Loucy (cell line): ENCODE data around the gene TICAM2.

ENCODE experiments used
- H2AFZ ChIP-seq: fragments of 200-600 bp; sonication (generic); 2 replicates; pipeline ENCODE4 v1.6.0; 2016; ENCODE audit warnings: antibody characterized with exemption, mild to moderate bottlenecking, low read length, moderate library complexity
- H3F3A ChIP-seq: fragments of 200-600 bp; 2 replicates; pipeline ENCODE4 v1.6.0; 2016; ENCODE audit warnings: antibody characterized with exemption, low read depth, mild to moderate bottlenecking
- H3K27me3 ChIP-seq: fragments of 200-600 bp; sonication (generic); 2 replicates; pipeline ENCODE4 v1.6.1; 2014; ENCODE audit warnings: low read length, mild to moderate bottlenecking; ENCODE audit not compliant: insufficient read depth, poor library complexity, severe bottlenecking
- H3K36me3 ChIP-seq: fragments of 200-600 bp; sonication (generic); 2 replicates; pipeline ENCODE4 v1.6.1; 2016; ENCODE audit warnings: low read length; ENCODE audit not compliant: insufficient read depth
- H3K4me1 ChIP-seq: fragments of 200-600 bp; sonication (generic); 2 replicates; pipeline ENCODE4 v1.5.1; 2014; ENCODE audit warnings: low read length, mild to moderate bottlenecking; ENCODE audit not compliant: insufficient read depth, poor library complexity, severe bottlenecking
- H3K4me2 ChIP-seq: fragments of 200-600 bp; sonication (generic); 2 replicates; pipeline ENCODE4 v1.6.0; 2014; ENCODE audit warnings: antibody characterized with exemption, low read length, low read depth, mild to moderate bottlenecking; ENCODE audit not compliant: poor library complexity, severe bottlenecking
- H3K4me3 ChIP-seq: fragments of 200-600 bp; sonication (generic); 2 replicates; pipeline ENCODE4 v1.5.1; 2014; ENCODE audit warnings: low read length, mild to moderate bottlenecking, mixed read lengths; ENCODE audit not compliant: poor library complexity, severe bottlenecking
- H3K79me2 ChIP-seq: fragments of 200-600 bp; sonication (generic); 2 replicates; pipeline ENCODE4 v1.6.1; 2014; ENCODE audit warnings: low read length; ENCODE audit not compliant: insufficient read depth
- H3K9ac ChIP-seq: fragments of 200-600 bp; sonication (generic); 2 replicates; pipeline ENCODE4 v1.6.0; 2014; ENCODE audit warnings: mild to moderate bottlenecking, low read depth, low read length, moderate library complexity; ENCODE audit not compliant: poor library complexity, severe bottlenecking
- H3K9me2 ChIP-seq: fragments of 200-600 bp; sonication (generic); replicated peaks from 2 replicates; pipeline ENCODE4 v1.6.1; 2016; ENCODE audit warnings: low read depth, low read length, mixed read lengths
- H3K9me3 ChIP-seq: fragments of 200-600 bp; sonication (generic); 2 replicates; pipeline ENCODE4 v1.6.1; 2014; ENCODE audit warnings: mild to moderate bottlenecking, antibody characterized with exemption, low read length, low read depth; ENCODE audit not compliant: insufficient read depth
- H4K20me1 ChIP-seq: fragments of 200-600 bp; sonication (generic); 2 replicates; pipeline ENCODE4 v1.6.0; 2014; ENCODE audit warnings: antibody characterized with exemption, low read length, mild to moderate bottlenecking; ENCODE audit not compliant: insufficient read depth, poor library complexity, severe bottlenecking
- EZH2phosphoT487 ChIP-seq: fragments of 200-600 bp; IDR thresholded peaks from 2 replicates; pipeline ENCODE4 v1.6.1; 2018; ENCODE audit warnings: antibody characterized with exemption, mild to moderate bottlenecking, moderate library complexity, borderline replicate concordance
- TF ChIP-seq, protein P1 (sequence below): fragments of 200-600 bp; sonication (generic); conservative IDR thresholded peaks from 2 replicates; pipeline ENCODE4 v1.5.1; 2014; ENCODE audit warnings: mild to moderate bottlenecking, antibody characterized with exemption, low read length

TICAM2 gene

DNA sequence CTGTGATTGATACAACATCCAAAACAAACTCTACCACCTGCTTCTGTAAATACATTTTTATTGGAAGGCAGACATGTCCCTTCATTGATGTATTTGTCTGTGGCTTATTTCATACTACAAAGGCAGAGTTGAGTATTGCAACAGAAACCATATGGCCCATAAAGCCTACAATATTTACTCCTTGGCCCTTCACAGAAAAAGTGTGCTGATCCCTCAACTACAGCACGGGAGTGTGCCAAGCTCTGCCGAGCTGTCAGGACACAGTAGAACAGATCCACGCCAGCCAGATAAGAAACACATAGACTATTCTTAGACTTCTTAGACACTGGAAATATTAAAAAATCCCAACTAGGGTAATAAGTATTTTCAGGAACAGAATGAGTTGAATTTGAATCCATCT is 13.2 kb downstream of the TICAM2 start:
- Histone ChIP-seq H3K4me3 (no peak overlapping the region), H2AFZ (no peak overlapping the region), H3K9me3 (no peaks in the 10 kb centered on the region), H3F3A (no peaks in the 10 kb centered on the region), H3K4me2 (no peak overlapping the region), H3K36me3 (no peaks in the 10 kb centered on the region), H3K9ac (no peak overlapping the region), H4K20me1 (no peaks in the 10 kb centered on the region), H3K9me2 (no peaks in the 10 kb centered on the region), H3K4me1 (no peaks in the 10 kb centered on the region), H3K79me2 (no peaks in the 10 kb centered on the region), H3K27me3 (no peaks in the 10 kb centered on the region)
- TF ChIP-seq, protein P1, sequence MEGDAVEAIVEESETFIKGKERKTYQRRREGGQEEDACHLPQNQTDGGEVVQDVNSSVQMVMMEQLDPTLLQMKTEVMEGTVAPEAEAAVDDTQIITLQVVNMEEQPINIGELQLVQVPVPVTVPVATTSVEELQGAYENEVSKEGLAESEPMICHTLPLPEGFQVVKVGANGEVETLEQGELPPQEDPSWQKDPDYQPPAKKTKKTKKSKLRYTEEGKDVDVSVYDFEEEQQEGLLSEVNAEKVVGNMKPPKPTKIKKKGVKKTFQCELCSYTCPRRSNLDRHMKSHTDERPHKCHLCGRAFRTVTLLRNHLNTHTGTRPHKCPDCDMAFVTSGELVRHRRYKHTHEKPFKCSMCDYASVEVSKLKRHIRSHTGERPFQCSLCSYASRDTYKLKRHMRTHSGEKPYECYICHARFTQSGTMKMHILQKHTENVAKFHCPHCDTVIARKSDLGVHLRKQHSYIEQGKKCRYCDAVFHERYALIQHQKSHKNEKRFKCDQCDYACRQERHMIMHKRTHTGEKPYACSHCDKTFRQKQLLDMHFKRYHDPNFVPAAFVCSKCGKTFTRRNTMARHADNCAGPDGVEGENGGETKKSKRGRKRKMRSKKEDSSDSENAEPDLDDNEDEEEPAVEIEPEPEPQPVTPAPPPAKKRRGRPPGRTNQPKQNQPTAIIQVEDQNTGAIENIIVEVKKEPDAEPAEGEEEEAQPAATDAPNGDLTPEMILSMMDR: no peak
- no peak for TF ChIP-seq EZH2phosphoT487

DNA sequence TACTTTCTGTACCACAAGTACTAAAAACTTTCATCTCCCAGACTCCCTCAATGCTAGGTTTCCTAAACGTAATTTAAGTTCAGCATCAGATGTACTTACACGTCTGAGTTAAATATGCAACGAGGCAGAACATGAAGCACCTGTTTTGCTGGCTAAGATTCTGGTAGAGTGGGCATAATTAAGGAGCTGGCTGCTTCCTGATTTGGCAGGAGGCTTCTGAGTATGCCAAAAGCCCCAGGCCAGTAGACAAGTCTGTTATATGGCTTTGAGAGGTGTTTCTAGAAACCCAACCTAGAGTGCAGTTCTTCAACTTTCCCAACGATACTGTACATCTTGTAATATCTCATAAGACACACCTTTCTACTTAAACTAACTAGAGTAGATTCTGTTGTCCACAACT is 13.6 kb downstream of the TICAM2 start:
- no peak overlapping the region for H3K4me2 ChIP-seq
- no peaks in the 10 kb centered on the region for H3K79me2 ChIP-seq
- H3K4me1 ChIP-seq: no peaks in the 10 kb centered on the region
- no peak overlapping the region for H3K9ac ChIP-seq
- H3K9me3 ChIP-seq: no peaks in the 10 kb centered on the region
- H2AFZ ChIP-seq: no peak overlapping the region
- H3F3A ChIP-seq: no peaks in the 10 kb centered on the region
- no peaks in the 10 kb centered on the region for H4K20me1 ChIP-seq
- H3K36me3 ChIP-seq: no peaks in the 10 kb centered on the region
- H3K9me2 ChIP-seq: no peaks in the 10 kb centered on the region
- H3K27me3 ChIP-seq: no peaks in the 10 kb centered on the region
- no peak for TF ChIP-seq EZH2phosphoT487
- TF ChIP-seq, protein P1: no peak
- H3K4me3 ChIP-seq: no peak overlapping the region

DNA sequence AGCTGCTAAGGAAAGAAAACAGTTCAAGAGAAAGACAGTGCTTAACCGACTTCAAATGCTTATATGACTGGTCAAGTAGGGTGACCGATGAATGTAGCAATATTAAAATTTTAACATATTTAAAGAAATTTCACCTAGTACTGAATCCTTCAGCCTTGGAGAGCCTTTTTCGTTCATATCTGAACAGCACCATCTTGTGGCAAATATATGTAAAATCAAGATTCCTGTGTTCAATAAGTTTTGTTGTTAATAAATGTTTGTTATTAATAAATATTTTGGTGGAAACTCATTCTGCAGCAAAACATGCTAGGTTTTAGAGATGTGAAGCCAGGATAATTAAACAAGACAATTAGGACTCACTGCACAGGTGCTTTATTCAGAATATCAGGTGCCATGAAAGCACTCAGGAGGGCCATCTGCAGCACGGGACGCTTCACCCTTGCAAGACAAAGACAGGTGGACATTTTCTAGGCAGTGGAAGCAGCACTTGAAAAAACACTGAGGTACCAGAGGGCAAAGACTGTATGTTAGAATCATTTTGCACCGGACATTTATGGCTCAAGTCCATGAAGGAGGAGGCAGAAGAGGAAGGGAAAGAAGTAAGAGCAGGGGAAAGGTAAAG is 15.6 kb downstream of the TICAM2 start:
- no peaks in the 10 kb centered on the region for H3K79me2 ChIP-seq
- no peaks in the 10 kb centered on the region for H3K9me3 ChIP-seq
- no peaks in the 10 kb centered on the region for H4K20me1 ChIP-seq
- no peaks in the 10 kb centered on the region for H3K36me3 ChIP-seq
- H3K9ac ChIP-seq: no peak overlapping the region
- no peaks in the 10 kb centered on the region for H3K4me1 ChIP-seq
- H2AFZ ChIP-seq: no peak overlapping the region
- H3K27me3 ChIP-seq: no peaks in the 10 kb centered on the region
- TF ChIP-seq, protein P1: peak; percentile 49
- TF ChIP-seq EZH2phosphoT487: no peak
- H3K4me3 ChIP-seq: no peak overlapping the region
- H3F3A ChIP-seq: no peaks in the 10 kb centered on the region
- no peak overlapping the region for H3K4me2 ChIP-seq
- no peaks in the 10 kb centered on the region for H3K9me2 ChIP-seq
